SK-N-SH (cell line): ENCODE results near the gene KNSTRN. TPM values are rescaled to one million over a fixed set of nuclear protein-coding genes. Genes with fewer than 3 reads are reported as not detected.

ENCODE experiments used
- CTCF ChIA-PET: fragments of 300-600, 350-600 bp; formaldehyde crosslinking; extraction: SDS; loops from one replicate; lab custom pipeline; 2021; lab: Yijun Ruan, JAX
- POLR2A ChIA-PET: fragments of 350-600 bp; sonication (Branson Sonifier 250); formaldehyde crosslinking; extraction: SDS; loops from one replicate; lab custom pipeline; 2020; ENCODE audit warnings: antibody characterized with exemption, inconsistent platforms; lab: Yijun Ruan, JAX
- DNase-seq: peaks from one replicate; pipeline ENCODE4 v3.0.0; 2012
- H2AFZ ChIP-seq: fragments of 200-600 bp; sonication (generic); 2 replicates; pipeline ENCODE4 v1.8.1; 2016; ENCODE audit warnings: antibody characterized with exemption, mild to moderate bottlenecking, low read depth
- H3F3A ChIP-seq: fragments of 200-600 bp; sonication (generic); replicated peaks from 2 replicates; pipeline ENCODE3; 2016; ENCODE audit warnings: antibody characterized with exemption, mild to moderate bottlenecking; ENCODE audit not compliant: insufficient read depth
- H3K27ac ChIP-seq, 2 experiments: fragments of 200-500 bp in 1 of 2; fragments of 200-600 bp in 1 of 2; sonication (Bioruptor generic) in 1 of 2; sonication (generic), shearing (Covaris generic) in 1 of 2; 2 replicates each; pipeline versions ENCODE4 v1.5.1 to v1.6.1; 2014 to 2016; ENCODE audit warnings: low read depth in 2 of 2, inconsistent platforms in 1 of 2, low read length in 1 of 2, mild to moderate bottlenecking in 1 of 2, mixed read lengths in 1 of 2
- H3K27me3 ChIP-seq: fragments of 200-600 bp; sonication (generic), shearing (Covaris generic); 2 replicates; pipeline ENCODE4 v1.6.1; 2016; ENCODE audit warnings: mixed run types; ENCODE audit not compliant: insufficient read depth
- H3K36me3 ChIP-seq, 2 experiments: fragments of 200-500 bp in 1 of 2; fragments of 200-600 bp in 1 of 2; sonication (Bioruptor generic) in 1 of 2; sonication (generic) in 1 of 2; replicated peaks in 1 of 2; 2 replicates each; pipeline versions ENCODE3 to v1.5.1; 2014 to 2016; ENCODE audit warnings: low read length in 1 of 2, mild to moderate bottlenecking in 1 of 2; ENCODE audit not compliant: insufficient read depth in 2 of 2, control insufficient read depth in 1 of 2
- H3K4me1 ChIP-seq, 2 experiments: fragments of 200-500 bp in 1 of 2; fragments of 200-600 bp in 1 of 2; sonication (Bioruptor generic) in 1 of 2; sonication (generic), shearing (Covaris generic) in 1 of 2; 2 replicates each; pipeline versions ENCODE4 v1.5.1 to v1.6.1; 2014 to 2016; ENCODE audit warnings: low read depth in 1 of 2, low read length in 1 of 2, mixed run types in 1 of 2; ENCODE audit not compliant: insufficient read depth in 2 of 2, control insufficient read depth in 1 of 2
- H3K4me2 ChIP-seq: fragments of 200-600 bp; sonication (generic), shearing (Covaris generic); 2 replicates; pipeline ENCODE4 v1.6.1; 2017; ENCODE audit warnings: mixed run types
- H3K4me3 ChIP-seq, 2 experiments: fragments of 200-500 bp in 1 of 2; fragments of 200-600 bp in 1 of 2; sonication (Bioruptor generic) in 1 of 2; sonication (generic), shearing (Covaris generic) in 1 of 2; 2 replicates each; pipeline versions ENCODE4 v1.5.1 to v1.8.1; 2014 to 2016; ENCODE audit warnings: low read depth in 2 of 2, inconsistent platforms in 1 of 2, low read length in 1 of 2, mild to moderate bottlenecking in 1 of 2, mixed read lengths in 1 of 2, moderate library complexity in 1 of 2
- H3K79me2 ChIP-seq: fragments of 200-600 bp; sonication (generic); 2 replicates; pipeline ENCODE4 v1.8.1; 2017; ENCODE audit warnings: mild to moderate bottlenecking; ENCODE audit not compliant: insufficient read depth
- H3K9ac ChIP-seq: fragments of 200-600 bp; sonication (generic); 2 replicates; pipeline ENCODE4 v1.6.1; 2017; ENCODE audit warnings: mixed run types
- H3K9me2 ChIP-seq: fragments of 200-600 bp; sonication (generic); 2 replicates; pipeline ENCODE4 v1.6.1; 2017; ENCODE audit warnings: mixed run types
- H3K9me3 ChIP-seq: fragments of 200-600 bp; sonication (generic); 2 replicates; pipeline ENCODE4 v1.6.1; 2017; ENCODE audit warnings: mixed run types, mild to moderate bottlenecking, moderate library complexity
- H4K20me1 ChIP-seq: fragments of 200-600 bp; sonication (generic); 2 replicates; pipeline ENCODE4 v1.6.1; 2017; ENCODE audit warnings: mild to moderate bottlenecking, mixed run types; ENCODE audit not compliant: insufficient read depth
- CHD2 ChIP-seq: fragments of 150-350 bp; IDR thresholded peaks from 2 replicates; pipeline ENCODE4 v1.6.1; 2018; ENCODE audit warnings: low read length; ENCODE audit not compliant: partially characterized antibody
- ELF1 ChIP-seq: IDR thresholded peaks from 2 replicates; pipeline ENCODE4 v1.4.0; 2012
- EZH2phosphoT487 ChIP-seq: fragments of 200-600 bp; sonication (generic); IDR thresholded peaks from 2 replicates; pipeline ENCODE4 v1.6.1; 2017; ENCODE audit warnings: low read depth, mixed run types, mild to moderate bottlenecking, antibody characterized with exemption, moderate library complexity, borderline replicate concordance
- FOSL2 ChIP-seq: IDR thresholded peaks from 2 replicates; pipeline ENCODE4 v1.4.0; 2012; ENCODE audit warnings: low read depth, mild to moderate bottlenecking, moderate library complexity, borderline replicate concordance
- FOXM1 ChIP-seq: IDR thresholded peaks from 2 replicates; pipeline ENCODE4 v1.4.0; 2012; ENCODE audit warnings: low read depth, mild to moderate bottlenecking
- GABPA ChIP-seq: IDR thresholded peaks from 2 replicates; pipeline ENCODE4 v1.4.0; 2012; ENCODE audit warnings: low read depth, mild to moderate bottlenecking
- JUND ChIP-seq: IDR thresholded peaks from 2 replicates; pipeline ENCODE4 v1.4.0; 2012
- NFIC ChIP-seq: IDR thresholded peaks from 2 replicates; pipeline ENCODE4 v1.4.0; 2012; ENCODE audit warnings: borderline replicate concordance
- POLR2AphosphoS5 ChIP-seq: IDR thresholded peaks from 2 replicates; pipeline ENCODE4 v1.6.1; 2012; ENCODE audit warnings: low read depth, low read length
- RAD21 ChIP-seq: IDR thresholded peaks from 2 replicates; pipeline ENCODE4 v1.6.1; 2012; ENCODE audit warnings: mild to moderate bottlenecking, low read length
- SIN3A ChIP-seq: IDR thresholded peaks from 2 replicates; pipeline ENCODE4 v1.6.1; 2012; ENCODE audit warnings: low read depth, mild to moderate bottlenecking, low read length, moderate library complexity, borderline replicate concordance
- YY1 ChIP-seq: IDR thresholded peaks from 2 replicates; pipeline ENCODE4 v1.4.0; 2012; ENCODE audit warnings: low read depth, mild to moderate bottlenecking
- WGBS: methylation state at CpG from one replicate; pipeline ENCODE4 v1.1.6; 2017; ENCODE audit warnings: low lambda C conversion rate; 5-methylcytosine and 5-hydroxymethylcytosine counted together
- polyA plus RNA-seq, 3 experiments: library from polyadenylated mRNA; depleted of rRNA; stranded (reverse); fragments of >200 nt; gene quantifications; 2 replicates each; pipeline ENCODE4 v1.2.3, GENCODE V29; 2012
- TF ChIP-seq, protein P1 (sequence below): IDR thresholded peaks from 2 replicates; pipeline ENCODE4 v1.6.1; 2012; ENCODE audit warnings: mild to moderate bottlenecking, low read depth, low read length, moderate library complexity
- TF ChIP-seq, protein P2 (sequence below): IDR thresholded peaks from 2 replicates; pipeline ENCODE4 v1.4.0; 2012; ENCODE audit warnings: low read depth
- TF ChIP-seq, protein P3 (sequence below): IDR thresholded peaks from 2 replicates; pipeline ENCODE4 v1.4.0; 2012; ENCODE audit warnings: low read depth, borderline replicate concordance
- TF ChIP-seq, protein P4 (sequence below): fragments of 200-600 bp; sonication (generic); IDR thresholded peaks from 2 replicates; pipeline ENCODE4 v1.6.1; 2017; ENCODE audit warnings: antibody characterized with exemption, mild to moderate bottlenecking, moderate library complexity
- TF ChIP-seq, protein P5 (sequence below): fragments of 150-350 bp; IDR thresholded peaks from 2 replicates; pipeline ENCODE4 v1.6.1; 2017; ENCODE audit warnings: antibody characterized with exemption, low read length, low read depth, borderline replicate concordance

KNSTRN gene
- polyA plus RNA-seq, 1 of the 3 experiments (the other 2 are of a cell fraction): 25.5 TPM

DNA sequence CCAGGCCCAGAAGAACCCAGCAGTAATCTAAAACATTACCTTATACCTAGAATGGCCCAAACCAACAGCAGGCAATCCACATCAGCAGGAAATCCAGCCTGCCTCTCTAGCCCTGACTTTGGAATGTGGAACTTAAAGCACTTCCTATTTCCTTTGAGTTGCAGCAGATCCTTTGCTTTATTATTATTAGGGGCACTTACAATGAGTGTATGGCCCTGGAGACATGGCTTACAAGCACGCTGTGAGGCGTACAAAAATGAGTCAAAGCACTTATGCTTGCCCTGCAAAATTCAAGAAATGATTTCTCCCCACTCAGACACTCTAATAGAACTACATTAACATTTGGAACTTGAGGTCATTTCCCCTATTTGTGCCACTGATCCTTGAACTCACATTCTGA, 9.5 kb upstream of the KNSTRN start:
- no peak overlapping the region for H3K4me2 ChIP-seq

DNA sequence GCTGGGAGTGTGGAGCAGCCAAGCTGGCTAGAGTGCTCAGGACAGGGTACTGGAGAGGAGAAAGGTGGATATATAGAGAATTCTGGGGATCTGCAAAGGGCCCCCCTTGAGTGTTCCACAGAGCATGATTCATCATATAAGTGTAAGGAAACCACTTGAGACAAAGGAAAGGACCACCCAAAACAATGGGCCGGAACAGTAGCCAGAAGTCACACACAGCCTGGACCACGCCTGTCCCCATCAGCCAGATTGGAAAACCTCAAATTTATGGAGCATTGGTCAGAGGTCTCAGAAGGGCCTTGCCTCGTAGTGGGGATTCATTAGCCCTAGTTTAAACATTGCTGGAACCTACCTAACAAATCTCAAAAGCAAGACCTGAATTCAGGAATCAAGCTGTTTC, 4.9 kb upstream of the KNSTRN start:
- Histone ChIP-seq H3K79me2 (no peaks in the 10 kb centered on the region), H3K27me3 (no peaks in the 10 kb centered on the region), H3K27ac (no peak overlapping the region), H3K9me2 (no peaks in the 10 kb centered on the region), H3K9ac (no peak overlapping the region), H3K9me3 (no peaks in the 10 kb centered on the region), H2AFZ (no peak overlapping the region), H3F3A (peaks cover 8% of the 10 kb centered on the region), H3K4me2 (no peak overlapping the region), H3K36me3 (no peaks in the 10 kb centered on the region), H4K20me1 (no peaks in the 10 kb centered on the region), H3K4me1 (peaks cover 0 to 8% of the 10 kb centered on the region in 2 experiments; a peak in 3 of 4 replicates), H3K4me3 (no peak overlapping the region)
- ChIA-PET POLR2A (no interaction called here), CTCF (interaction anchor here (1.2 to 1.9 kb wide), 2 partner anchors 9 to 55 kb away, joined by 3 to 8 read pairs; no protein-coding TSS in a partner anchor)
- no peak for DNase-seq
- WGBS: 92% methylated on average over 2 of the region's 3 CpGs
- TF ChIP-seq CHD2 (no peak), YY1 (no peak), GABPA (no peak), FOXM1 (no peak), POLR2AphosphoS5 (no peak), JUND (no peak)
- TF ChIP-seq, protein P1, sequence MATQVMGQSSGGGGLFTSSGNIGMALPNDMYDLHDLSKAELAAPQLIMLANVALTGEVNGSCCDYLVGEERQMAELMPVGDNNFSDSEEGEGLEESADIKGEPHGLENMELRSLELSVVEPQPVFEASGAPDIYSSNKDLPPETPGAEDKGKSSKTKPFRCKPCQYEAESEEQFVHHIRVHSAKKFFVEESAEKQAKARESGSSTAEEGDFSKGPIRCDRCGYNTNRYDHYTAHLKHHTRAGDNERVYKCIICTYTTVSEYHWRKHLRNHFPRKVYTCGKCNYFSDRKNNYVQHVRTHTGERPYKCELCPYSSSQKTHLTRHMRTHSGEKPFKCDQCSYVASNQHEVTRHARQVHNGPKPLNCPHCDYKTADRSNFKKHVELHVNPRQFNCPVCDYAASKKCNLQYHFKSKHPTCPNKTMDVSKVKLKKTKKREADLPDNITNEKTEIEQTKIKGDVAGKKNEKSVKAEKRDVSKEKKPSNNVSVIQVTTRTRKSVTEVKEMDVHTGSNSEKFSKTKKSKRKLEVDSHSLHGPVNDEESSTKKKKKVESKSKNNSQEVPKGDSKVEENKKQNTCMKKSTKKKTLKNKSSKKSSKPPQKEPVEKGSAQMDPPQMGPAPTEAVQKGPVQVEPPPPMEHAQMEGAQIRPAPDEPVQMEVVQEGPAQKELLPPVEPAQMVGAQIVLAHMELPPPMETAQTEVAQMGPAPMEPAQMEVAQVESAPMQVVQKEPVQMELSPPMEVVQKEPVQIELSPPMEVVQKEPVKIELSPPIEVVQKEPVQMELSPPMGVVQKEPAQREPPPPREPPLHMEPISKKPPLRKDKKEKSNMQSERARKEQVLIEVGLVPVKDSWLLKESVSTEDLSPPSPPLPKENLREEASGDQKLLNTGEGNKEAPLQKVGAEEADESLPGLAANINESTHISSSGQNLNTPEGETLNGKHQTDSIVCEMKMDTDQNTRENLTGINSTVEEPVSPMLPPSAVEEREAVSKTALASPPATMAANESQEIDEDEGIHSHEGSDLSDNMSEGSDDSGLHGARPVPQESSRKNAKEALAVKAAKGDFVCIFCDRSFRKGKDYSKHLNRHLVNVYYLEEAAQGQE: no peak
- TF ChIP-seq, protein P2, sequence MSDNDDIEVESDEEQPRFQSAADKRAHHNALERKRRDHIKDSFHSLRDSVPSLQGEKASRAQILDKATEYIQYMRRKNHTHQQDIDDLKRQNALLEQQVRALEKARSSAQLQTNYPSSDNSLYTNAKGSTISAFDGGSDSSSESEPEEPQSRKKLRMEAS: no peak
- TF ChIP-seq, protein P3, sequence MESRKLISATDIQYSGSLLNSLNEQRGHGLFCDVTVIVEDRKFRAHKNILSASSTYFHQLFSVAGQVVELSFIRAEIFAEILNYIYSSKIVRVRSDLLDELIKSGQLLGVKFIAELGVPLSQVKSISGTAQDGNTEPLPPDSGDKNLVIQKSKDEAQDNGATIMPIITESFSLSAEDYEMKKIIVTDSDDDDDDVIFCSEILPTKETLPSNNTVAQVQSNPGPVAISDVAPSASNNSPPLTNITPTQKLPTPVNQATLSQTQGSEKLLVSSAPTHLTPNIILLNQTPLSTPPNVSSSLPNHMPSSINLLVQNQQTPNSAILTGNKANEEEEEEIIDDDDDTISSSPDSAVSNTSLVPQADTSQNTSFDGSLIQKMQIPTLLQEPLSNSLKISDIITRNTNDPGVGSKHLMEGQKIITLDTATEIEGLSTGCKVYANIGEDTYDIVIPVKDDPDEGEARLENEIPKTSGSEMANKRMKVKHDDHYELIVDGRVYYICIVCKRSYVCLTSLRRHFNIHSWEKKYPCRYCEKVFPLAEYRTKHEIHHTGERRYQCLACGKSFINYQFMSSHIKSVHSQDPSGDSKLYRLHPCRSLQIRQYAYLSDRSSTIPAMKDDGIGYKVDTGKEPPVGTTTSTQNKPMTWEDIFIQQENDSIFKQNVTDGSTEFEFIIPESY: no peak
- TF ChIP-seq, protein P4, sequence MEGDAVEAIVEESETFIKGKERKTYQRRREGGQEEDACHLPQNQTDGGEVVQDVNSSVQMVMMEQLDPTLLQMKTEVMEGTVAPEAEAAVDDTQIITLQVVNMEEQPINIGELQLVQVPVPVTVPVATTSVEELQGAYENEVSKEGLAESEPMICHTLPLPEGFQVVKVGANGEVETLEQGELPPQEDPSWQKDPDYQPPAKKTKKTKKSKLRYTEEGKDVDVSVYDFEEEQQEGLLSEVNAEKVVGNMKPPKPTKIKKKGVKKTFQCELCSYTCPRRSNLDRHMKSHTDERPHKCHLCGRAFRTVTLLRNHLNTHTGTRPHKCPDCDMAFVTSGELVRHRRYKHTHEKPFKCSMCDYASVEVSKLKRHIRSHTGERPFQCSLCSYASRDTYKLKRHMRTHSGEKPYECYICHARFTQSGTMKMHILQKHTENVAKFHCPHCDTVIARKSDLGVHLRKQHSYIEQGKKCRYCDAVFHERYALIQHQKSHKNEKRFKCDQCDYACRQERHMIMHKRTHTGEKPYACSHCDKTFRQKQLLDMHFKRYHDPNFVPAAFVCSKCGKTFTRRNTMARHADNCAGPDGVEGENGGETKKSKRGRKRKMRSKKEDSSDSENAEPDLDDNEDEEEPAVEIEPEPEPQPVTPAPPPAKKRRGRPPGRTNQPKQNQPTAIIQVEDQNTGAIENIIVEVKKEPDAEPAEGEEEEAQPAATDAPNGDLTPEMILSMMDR: no peak

More for the DNA sequence above, 9.5 kb upstream of the KNSTRN start:
- Histone ChIP-seq H3K36me3 (no peaks in the 10 kb centered on the region), H3K4me3 (no peak overlapping the region), H3K9me2 (no peaks in the 10 kb centered on the region), H3K27me3 (no peaks in the 10 kb centered on the region), H2AFZ (no peak overlapping the region), H3K79me2 (no peaks in the 10 kb centered on the region), H3K9me3 (no peaks in the 10 kb centered on the region), H3K27ac (no peak overlapping the region), H3K9ac (no peak overlapping the region), H3K4me1 (no peaks in the 10 kb centered on the region), H4K20me1 (no peaks in the 10 kb centered on the region), H3F3A (no peaks in the 10 kb centered on the region)
- ChIA-PET POLR2A (no interaction called here), CTCF (interaction anchor here (1.9 to 70.6 kb wide), 3 partner anchors 10 to 59 kb away, joined by 6 to 2194 read pairs (median 12); partner anchors contain the start of genes ANKRD63, CCDC9B, INAFM2 and KNSTRN)
- DNase-seq: no peak
- WGBS: 85% methylated on average over 2 of the region's 2 CpGs
- TF ChIP-seq NFIC: no peak
- no peak for TF ChIP-seq EZH2phosphoT487
- TF ChIP-seq, protein P4: no peak
- TF ChIP-seq ELF1: no peak
- no peak for TF ChIP-seq RAD21
- TF ChIP-seq, protein P5, sequence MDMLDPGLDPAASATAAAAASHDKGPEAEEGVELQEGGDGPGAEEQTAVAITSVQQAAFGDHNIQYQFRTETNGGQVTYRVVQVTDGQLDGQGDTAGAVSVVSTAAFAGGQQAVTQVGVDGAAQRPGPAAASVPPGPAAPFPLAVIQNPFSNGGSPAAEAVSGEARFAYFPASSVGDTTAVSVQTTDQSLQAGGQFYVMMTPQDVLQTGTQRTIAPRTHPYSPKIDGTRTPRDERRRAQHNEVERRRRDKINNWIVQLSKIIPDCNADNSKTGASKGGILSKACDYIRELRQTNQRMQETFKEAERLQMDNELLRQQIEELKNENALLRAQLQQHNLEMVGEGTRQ: no peak
- no peak for TF ChIP-seq GABPA
- TF ChIP-seq FOSL2: no peak
- TF ChIP-seq SIN3A: no peak
